ENCODE data around the gene FAM219A.

DNA sequence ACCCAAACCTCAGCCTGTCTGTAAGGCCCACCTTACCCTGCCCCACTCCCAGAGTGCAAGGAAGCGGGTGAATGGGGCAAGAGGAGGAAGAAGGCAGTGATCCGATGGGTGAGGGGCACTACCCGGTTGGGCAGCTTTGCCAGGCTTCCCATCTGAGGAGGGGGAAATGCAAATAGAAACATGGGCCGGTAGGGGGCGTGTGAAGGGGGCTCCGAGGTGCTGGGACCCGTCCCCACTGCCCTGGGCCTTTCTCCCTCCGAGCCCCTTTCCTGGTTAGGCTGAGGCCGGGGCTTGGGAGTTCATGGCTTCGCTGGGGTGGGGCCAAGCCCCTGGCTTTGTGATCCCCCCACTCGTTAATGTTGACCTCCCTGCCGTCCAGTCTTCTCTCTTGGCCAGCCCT, 58.1 kb downstream of the FAM219A start:
- TF ChIP-seq, protein P1, sequence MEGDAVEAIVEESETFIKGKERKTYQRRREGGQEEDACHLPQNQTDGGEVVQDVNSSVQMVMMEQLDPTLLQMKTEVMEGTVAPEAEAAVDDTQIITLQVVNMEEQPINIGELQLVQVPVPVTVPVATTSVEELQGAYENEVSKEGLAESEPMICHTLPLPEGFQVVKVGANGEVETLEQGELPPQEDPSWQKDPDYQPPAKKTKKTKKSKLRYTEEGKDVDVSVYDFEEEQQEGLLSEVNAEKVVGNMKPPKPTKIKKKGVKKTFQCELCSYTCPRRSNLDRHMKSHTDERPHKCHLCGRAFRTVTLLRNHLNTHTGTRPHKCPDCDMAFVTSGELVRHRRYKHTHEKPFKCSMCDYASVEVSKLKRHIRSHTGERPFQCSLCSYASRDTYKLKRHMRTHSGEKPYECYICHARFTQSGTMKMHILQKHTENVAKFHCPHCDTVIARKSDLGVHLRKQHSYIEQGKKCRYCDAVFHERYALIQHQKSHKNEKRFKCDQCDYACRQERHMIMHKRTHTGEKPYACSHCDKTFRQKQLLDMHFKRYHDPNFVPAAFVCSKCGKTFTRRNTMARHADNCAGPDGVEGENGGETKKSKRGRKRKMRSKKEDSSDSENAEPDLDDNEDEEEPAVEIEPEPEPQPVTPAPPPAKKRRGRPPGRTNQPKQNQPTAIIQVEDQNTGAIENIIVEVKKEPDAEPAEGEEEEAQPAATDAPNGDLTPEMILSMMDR (IDR thresholded peaks at IDR 0.05) = no peak
- TF ChIP-seq POLR2A (IDR thresholded peaks at IDR 0.05) (no peak), POLR2AphosphoS5 (IDR thresholded peaks at IDR 0.05) (no peak)

All from breast epithelium (tissue), 3 donors.